ENCODE results near the gene PHACTR1. TPM values are rescaled to one million over a fixed set of nuclear protein-coding genes. Genes with fewer than 3 reads are reported as not detected.

PHACTR1 gene
- total and polyA plus RNA-seq, 8 donors: 0.46 to 17.4 (median 6.4) TPM; not detected in 1

DNA sequence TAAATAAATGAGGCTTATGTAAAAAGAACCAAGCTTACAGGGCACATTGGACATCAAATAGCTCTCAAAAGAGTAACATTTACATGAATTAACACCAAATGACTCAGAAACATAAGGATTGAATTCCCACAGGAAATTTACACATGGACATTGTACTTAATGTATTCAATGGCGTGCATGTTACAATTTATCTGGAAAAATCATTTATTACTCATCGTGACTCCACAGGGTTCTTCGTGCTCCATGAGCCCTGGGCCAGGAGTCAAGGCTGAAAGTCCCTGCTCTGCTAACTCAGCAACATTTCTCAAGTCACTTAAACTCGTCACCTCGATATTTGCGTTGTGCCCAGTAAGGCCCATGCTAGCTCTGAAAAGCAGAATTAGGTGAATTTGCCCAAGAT, 158.5 kb downstream of the PHACTR1 start:
- no peak for TF ChIP-seq POLR2A (IDR thresholded peaks at IDR 0.05)
- TF ChIP-seq POLR2AphosphoS5 (IDR thresholded peaks at IDR 0.05): no peak
- TF ChIP-seq, protein P1, sequence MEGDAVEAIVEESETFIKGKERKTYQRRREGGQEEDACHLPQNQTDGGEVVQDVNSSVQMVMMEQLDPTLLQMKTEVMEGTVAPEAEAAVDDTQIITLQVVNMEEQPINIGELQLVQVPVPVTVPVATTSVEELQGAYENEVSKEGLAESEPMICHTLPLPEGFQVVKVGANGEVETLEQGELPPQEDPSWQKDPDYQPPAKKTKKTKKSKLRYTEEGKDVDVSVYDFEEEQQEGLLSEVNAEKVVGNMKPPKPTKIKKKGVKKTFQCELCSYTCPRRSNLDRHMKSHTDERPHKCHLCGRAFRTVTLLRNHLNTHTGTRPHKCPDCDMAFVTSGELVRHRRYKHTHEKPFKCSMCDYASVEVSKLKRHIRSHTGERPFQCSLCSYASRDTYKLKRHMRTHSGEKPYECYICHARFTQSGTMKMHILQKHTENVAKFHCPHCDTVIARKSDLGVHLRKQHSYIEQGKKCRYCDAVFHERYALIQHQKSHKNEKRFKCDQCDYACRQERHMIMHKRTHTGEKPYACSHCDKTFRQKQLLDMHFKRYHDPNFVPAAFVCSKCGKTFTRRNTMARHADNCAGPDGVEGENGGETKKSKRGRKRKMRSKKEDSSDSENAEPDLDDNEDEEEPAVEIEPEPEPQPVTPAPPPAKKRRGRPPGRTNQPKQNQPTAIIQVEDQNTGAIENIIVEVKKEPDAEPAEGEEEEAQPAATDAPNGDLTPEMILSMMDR (IDR thresholded peaks at IDR 0.05): no peak
- TF ChIP-seq EP300 (IDR thresholded peaks at IDR 0.05): no peak
- DNase-seq: no peak
- intact Hi-C loops (cut with DNase I; ENCODE audit: low total_unique reads): no loop called here

DNA sequence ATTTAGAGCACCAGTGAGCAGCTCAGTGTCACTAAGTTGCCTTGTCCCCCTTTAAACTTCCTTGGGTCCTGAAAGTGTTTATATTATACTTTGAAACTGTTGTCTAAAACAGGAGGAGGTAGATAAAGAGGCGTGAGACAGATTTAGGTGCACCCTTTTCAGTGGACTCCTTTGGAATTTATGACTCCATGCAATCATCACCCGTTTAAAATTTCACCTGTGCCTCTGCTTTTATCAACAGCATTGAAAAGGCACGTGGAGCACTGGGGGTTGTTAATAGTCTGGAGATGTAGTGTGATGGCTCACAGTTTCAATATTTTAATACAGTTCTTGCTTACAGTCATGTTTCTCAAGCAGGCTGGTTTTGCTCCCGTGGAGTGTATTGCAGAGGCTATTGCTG, 162.2 kb downstream of the PHACTR1 start:
- Histone ChIP-seq H3K9me3 (no peaks in the 10 kb centered on the region), H3K4me1 (no peaks in the 10 kb centered on the region), H3K27me3 (peaks cover 0 to 42% (median 0%) of the 10 kb centered on the region in 3 donors), H3K36me3 (no peaks in the 10 kb centered on the region), H3K4me3 (no peak overlapping the region), H3K27ac (no peak overlapping the region)
- WGBS, 5 donors: 46 to 59% (median 57%) methylated on average over 4 of the region's 4 CpGs
- TF ChIP-seq POLR2A (IDR thresholded peaks at IDR 0.05) (no peak), EP300 (IDR thresholded peaks at IDR 0.05) (no peak), POLR2AphosphoS5 (IDR thresholded peaks at IDR 0.05) (no peak)
- TF ChIP-seq, protein P1 (IDR thresholded peaks at IDR 0.05): no peak
- intact Hi-C loops (cut with DNase I; ENCODE audit: low total_unique reads): no loop called here
- no peak for DNase-seq

More for the DNA sequence above, 158.5 kb downstream of the PHACTR1 start:
- Histone ChIP-seq H3K4me1 (no peaks in the 10 kb centered on the region), H3K36me3 (no peaks in the 10 kb centered on the region), H3K9me3 (no peaks in the 10 kb centered on the region), H3K27me3 (peaks cover 0 to 14% (median 0%) of the 10 kb centered on the region in 3 donors), H3K4me3 (no peak overlapping the region), H3K27ac (no peak overlapping the region)
- 74 to 88% (median 80%) methylated on average over 6 of the region's 6 CpGs for WGBS, 5 donors

DNA sequence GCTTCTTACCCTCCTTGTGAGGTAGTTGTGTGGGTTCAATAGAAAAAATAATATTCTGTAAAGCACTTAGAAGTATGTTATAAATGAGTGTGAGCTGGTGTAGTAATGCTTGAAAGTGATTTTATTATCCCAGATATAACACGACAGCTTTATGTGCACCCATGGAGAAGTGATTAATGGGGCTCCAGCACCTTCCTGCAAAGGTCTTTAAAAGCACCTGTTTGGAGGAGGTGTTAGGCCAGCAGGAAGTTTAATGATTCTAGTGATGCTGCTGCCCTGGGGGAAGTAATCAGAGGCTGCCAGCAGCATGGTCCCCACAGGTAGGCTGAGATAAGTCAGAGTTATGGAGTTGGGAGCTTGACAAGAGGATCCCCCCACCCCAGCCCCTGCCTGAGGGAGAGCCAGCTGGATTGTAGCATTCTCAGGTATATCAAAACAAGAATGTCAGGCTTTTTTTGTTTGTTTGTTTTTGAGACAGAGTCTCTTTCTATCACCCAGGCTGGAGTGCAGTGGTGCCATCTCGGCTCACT, 166.3 kb downstream of the PHACTR1 start:
- H3K4me1 ChIP-seq: no peaks in the 10 kb centered on the region
- H3K9me3 ChIP-seq: no peaks in the 10 kb centered on the region
- TF ChIP-seq EP300 (IDR thresholded peaks at IDR 0.05): no peak
- no peak for TF ChIP-seq POLR2A (IDR thresholded peaks at IDR 0.05)
- TF ChIP-seq, protein P1 (IDR thresholded peaks at IDR 0.05): no peak
- no peak for TF ChIP-seq POLR2AphosphoS5 (IDR thresholded peaks at IDR 0.05)
- no peak overlapping the region for H3K27ac ChIP-seq
- intact Hi-C loops (cut with DNase I; ENCODE audit: low total_unique reads): no loop called here
- 62 to 69% (median 62%) methylated on average over 2 of the region's 2 CpGs for WGBS, 5 donors
- peak in 1 of 2 donors; percentile 14 for DNase-seq
- peaks cover 0 to 53% (median 0%) of the 10 kb centered on the region in 3 donors for H3K27me3 ChIP-seq
- no peaks in the 10 kb centered on the region for H3K36me3 ChIP-seq
- H3K4me3 ChIP-seq: no peak overlapping the region

DNA sequence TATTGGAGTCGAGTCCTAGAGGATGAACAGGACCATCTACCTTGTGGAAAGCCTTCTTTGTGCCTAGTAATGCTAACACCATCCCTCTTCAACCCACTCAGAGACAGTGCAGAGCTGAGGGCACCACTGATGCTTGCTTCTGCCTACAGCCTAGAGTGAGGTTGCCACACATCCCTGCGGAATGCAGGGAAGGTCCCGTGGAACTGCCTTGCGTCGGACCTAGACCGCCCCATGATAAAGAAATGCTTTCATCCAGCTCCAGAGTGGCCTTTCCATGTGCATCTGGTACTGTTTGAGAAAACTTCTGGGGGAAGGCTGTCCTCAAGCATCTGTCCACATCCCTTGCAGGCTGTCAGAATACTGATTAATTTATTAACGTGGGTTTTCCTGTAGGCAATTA, 168.4 kb downstream of the PHACTR1 start:
- Histone ChIP-seq H3K9me3 (no peaks in the 10 kb centered on the region), H3K27me3 (peaks cover 0 to 41% (median 0%) of the 10 kb centered on the region in 3 donors), H3K36me3 (no peaks in the 10 kb centered on the region), H3K4me3 (no peak overlapping the region), H3K4me1 (no peaks in the 10 kb centered on the region), H3K27ac (no peak overlapping the region)
- TF ChIP-seq POLR2A (IDR thresholded peaks at IDR 0.05) (no peak), POLR2AphosphoS5 (IDR thresholded peaks at IDR 0.05) (no peak), EP300 (IDR thresholded peaks at IDR 0.05) (no peak)
- TF ChIP-seq, protein P1 (IDR thresholded peaks at IDR 0.05): no peak
- DNase-seq: no peak
- intact Hi-C loops (cut with DNase I; ENCODE audit: low total_unique reads): no loop called here
- 68 to 78% (median 75%) methylated on average over 7 of the region's 7 CpGs for WGBS, 5 donors

Data from stomach (tissue), 9 donors.